ENCODE measurements around the gene ZC2HC1C. TPM values are rescaled to one million over a fixed set of nuclear protein-coding genes. Genes with fewer than 3 reads are reported as not detected.

Gene ZC2HC1C
- total and polyA plus RNA-seq, 2 experiments from 2014 or later = 0.90 to 2.8 TPM

DNA sequence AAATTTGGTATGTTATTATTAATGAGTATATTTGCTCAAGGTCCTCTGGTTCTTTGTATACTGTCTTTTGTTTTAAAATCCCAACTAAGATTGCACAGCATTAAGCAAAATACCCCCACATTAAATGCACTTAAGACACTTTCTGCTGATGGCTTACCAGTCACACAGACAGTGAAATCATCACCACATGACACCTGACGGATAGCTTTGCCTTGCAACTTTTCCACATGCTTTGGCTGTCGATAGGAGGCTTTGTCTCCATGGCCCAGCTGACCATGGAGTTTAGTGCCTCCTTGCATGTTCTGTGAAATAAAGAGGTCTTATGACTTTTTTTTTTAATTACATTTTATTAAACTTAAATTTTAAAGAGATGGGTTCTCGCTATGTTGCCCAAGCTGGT is 37.7 kb downstream of the ZC2HC1C start:
- H3K9me3 Mint-ChIP-seq = no peaks in the 10 kb centered on the region

More for the DNA sequence above, 37.7 kb downstream of the ZC2HC1C start:
- no peaks in the 10 kb centered on the region for H3K79me2 ChIP-seq (replicated peaks; ENCODE audit: insufficient read depth)
- H4K20me1 ChIP-seq (replicated peaks; ENCODE audit: insufficient read depth) = no peaks in the 10 kb centered on the region
- peaks cover 24% of the 10 kb centered on the region for H3K36me3 ChIP-seq (ENCODE audit: insufficient read depth)
- H3K4me1 ChIP-seq (ENCODE audit: insufficient read depth) = no peaks in the 10 kb centered on the region
- H3K4me2 ChIP-seq = no peak overlapping the region
- no peak overlapping the region for H2AFZ ChIP-seq
- H3K27ac ChIP-seq (ENCODE audit: low read depth) = no peak overlapping the region
- no peaks in the 10 kb centered on the region for H3K27me3 Mint-ChIP-seq (ENCODE audit: insufficient read depth, low read depth, poor library complexity)
- no peaks in the 10 kb centered on the region for H3K9me2 ChIP-seq (ENCODE audit: insufficient read depth)
- no peaks in the 10 kb centered on the region for H3K27me3 ChIP-seq (ENCODE audit: insufficient read depth)
- DNase-seq (ENCODE audit: low spot score) (no peak), ATAC-seq (no peak)
- TF ChIP-seq ZNF331 (CRISPR knock-in tag; IDR thresholded peaks at IDR 0.05; ENCODE audit: low read depth) = no peak
- no peak for TF ChIP-seq STAT1 (IDR thresholded peaks at IDR 0.05; ENCODE audit: unreplicated experiment)
- TF ChIP-seq, protein P1, sequence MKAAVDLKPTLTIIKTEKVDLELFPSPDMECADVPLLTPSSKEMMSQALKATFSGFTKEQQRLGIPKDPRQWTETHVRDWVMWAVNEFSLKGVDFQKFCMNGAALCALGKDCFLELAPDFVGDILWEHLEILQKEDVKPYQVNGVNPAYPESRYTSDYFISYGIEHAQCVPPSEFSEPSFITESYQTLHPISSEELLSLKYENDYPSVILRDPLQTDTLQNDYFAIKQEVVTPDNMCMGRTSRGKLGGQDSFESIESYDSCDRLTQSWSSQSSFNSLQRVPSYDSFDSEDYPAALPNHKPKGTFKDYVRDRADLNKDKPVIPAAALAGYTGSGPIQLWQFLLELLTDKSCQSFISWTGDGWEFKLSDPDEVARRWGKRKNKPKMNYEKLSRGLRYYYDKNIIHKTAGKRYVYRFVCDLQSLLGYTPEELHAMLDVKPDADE (IDR thresholded peaks at IDR 0.05) = no peak
- no peak for TF ChIP-seq CREB1 (CRISPR knock-in tag; IDR thresholded peaks at IDR 0.05; ENCODE audit: low read depth)
- no peak for TF ChIP-seq POLR2AphosphoS5 (IDR thresholded peaks at IDR 0.05; ENCODE audit: low read depth)
- TF ChIP-seq, protein P2, sequence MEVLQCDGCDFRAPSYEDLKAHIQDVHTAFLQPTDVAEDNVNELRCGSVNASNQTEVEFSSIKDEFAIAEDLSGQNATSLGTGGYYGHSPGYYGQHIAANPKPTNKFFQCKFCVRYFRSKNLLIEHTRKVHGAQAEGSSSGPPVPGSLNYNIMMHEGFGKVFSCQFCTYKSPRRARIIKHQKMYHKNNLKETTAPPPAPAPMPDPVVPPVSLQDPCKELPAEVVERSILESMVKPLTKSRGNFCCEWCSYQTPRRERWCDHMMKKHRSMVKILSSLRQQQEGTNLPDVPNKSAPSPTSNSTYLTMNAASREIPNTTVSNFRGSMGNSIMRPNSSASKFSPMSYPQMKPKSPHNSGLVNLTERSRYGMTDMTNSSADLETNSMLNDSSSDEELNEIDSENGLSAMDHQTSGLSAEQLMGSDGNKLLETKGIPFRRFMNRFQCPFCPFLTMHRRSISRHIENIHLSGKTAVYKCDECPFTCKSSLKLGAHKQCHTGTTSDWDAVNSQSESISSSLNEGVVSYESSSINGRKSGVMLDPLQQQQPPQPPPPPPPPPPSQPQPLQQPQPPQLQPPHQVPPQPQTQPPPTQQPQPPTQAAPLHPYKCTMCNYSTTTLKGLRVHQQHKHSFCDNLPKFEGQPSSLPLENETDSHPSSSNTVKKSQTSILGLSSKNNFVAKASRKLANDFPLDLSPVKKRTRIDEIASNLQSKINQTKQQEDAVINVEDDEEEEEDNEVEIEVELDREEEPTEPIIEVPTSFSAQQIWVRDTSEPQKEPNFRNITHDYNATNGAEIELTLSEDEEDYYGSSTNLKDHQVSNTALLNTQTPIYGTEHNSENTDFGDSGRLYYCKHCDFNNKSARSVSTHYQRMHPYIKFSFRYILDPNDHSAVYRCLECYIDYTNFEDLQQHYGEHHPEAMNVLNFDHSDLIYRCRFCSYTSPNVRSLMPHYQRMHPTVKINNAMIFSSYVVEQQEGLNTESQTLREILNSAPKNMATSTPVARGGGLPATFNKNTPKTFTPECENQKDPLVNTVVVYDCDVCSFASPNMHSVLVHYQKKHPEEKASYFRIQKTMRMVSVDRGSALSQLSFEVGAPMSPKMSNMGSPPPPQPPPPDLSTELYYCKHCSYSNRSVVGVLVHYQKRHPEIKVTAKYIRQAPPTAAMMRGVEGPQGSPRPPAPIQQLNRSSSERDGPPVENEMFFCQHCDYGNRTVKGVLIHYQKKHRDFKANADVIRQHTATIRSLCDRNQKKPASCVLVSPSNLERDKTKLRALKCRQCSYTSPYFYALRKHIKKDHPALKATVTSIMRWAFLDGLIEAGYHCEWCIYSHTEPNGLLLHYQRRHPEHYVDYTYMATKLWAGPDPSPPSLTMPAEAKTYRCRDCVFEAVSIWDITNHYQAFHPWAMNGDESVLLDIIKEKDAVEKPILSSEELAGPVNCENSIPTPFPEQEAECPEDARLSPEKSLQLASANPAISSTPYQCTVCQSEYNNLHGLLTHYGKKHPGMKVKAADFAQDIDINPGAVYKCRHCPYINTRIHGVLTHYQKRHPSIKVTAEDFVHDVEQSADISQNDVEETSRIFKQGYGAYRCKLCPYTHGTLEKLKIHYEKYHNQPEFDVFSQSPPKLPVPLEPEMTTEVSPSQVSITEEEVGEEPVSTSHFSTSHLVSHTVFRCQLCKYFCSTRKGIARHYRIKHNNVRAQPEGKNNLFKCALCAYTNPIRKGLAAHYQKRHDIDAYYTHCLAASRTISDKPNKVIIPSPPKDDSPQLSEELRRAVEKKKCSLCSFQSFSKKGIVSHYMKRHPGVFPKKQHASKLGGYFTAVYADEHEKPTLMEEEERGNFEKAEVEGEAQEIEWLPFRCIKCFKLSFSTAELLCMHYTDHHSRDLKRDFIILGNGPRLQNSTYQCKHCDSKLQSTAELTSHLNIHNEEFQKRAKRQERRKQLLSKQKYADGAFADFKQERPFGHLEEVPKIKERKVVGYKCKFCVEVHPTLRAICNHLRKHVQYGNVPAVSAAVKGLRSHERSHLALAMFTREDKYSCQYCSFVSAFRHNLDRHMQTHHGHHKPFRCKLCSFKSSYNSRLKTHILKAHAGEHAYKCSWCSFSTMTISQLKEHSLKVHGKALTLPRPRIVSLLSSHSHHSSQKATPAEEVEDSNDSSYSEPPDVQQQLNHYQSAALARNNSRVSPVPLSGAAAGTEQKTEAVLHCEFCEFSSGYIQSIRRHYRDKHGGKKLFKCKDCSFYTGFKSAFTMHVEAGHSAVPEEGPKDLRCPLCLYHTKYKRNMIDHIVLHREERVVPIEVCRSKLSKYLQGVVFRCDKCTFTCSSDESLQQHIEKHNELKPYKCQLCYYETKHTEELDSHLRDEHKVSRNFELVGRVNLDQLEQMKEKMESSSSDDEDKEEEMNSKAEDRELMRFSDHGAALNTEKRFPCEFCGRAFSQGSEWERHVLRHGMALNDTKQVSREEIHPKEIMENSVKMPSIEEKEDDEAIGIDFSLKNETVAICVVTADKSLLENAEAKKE (CRISPR knock-in tag; IDR thresholded peaks at IDR 0.05) = no peak
- TF ChIP-seq EZH2 (IDR thresholded peaks at IDR 0.05; ENCODE audit: low read depth, unreplicated experiment) = no peak
- no peak for TF ChIP-seq ZNF114 (CRISPR knock-in tag; IDR thresholded peaks at IDR 0.05)
- no peak for TF ChIP-seq EZH2phosphoT487 (IDR thresholded peaks at IDR 0.05; ENCODE audit: unreplicated experiment)
- no peak for TF ChIP-seq JUNB (IDR thresholded peaks at IDR 0.05; ENCODE audit: unreplicated experiment)
- TF ChIP-seq NANOG (IDR thresholded peaks at IDR 0.05; ENCODE audit: borderline replicate concordance) = no peak
- H3K4me3 ChIP-seq = no peak overlapping the region
- no peaks in the 10 kb centered on the region for H3F3A ChIP-seq (replicated peaks; ENCODE audit: low read depth)
- no peaks in the 10 kb centered on the region for H3K4me1 Mint-ChIP-seq
- peaks cover 79% of the 10 kb centered on the region for H3K36me3 Mint-ChIP-seq (ENCODE audit: low read depth)
- no peak overlapping the region for H3K4me3 Mint-ChIP-seq
- no peak overlapping the region for H3K27ac Mint-ChIP-seq
